ENCODE results near the gene THSD8. TPM values are rescaled to one million over a fixed set of nuclear protein-coding genes. Genes with fewer than 3 reads are reported as not detected.
A peak's percentile ranks its signal among the peaks of the same experiment; 100 is the strongest.

THSD8 gene
- total RNA-seq, 1 experiment from 2014 or later = 45.8 TPM

DNA sequence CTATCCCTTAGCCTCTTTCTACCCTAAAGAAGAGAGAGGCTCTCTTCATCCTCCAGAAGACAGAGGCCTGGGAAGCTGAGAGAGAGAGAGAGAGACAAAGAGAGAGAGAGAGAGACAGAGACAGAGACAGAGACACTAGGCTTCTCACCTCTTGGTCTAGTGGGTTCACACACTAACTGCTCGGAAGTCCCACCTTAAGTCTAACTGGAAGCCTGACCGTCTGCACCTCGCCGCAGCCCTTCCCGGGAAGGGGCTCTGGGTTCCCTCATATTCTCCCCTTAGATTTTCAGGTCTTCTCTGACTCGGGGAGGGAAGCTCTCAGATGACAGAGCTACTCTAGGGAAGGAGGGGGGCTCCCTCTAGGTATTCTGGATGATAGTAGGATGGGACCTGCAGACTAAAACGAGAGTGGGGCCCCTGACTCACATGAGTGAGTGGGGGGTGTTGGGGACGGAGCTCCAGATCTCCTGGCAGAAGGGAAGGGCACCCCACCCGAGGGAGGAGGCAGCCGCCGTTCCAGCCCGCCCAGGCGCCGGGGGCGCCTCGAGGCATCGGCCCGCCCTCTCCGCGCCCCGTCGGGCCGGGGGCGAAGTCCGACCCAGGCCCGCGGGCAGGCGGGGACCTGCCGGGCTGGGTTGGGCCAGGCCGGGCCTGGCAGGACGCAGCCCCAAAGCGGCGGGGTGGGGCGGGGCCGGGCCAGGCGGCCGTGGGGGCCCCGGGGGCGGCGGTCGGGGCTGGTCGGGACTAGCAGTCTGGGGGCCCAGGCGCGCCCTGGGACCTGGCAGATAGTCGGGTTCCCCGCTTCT lies 12.6 kb upstream of the THSD8 start:
- Histone ChIP-seq H3T11ph (ENCODE audit: low read length) (no peak overlapping the region), H2BK120ac (ENCODE audit: low read depth, low read length, poor library complexity, severe bottlenecking) (no peak overlapping the region), H3K79me1 (ENCODE audit: insufficient read depth, low read depth, low read length, poor library complexity, severe bottlenecking) (no peaks in the 10 kb centered on the region), H2AFZ (ENCODE audit: low read length) (no peak overlapping the region), H3K4me1 (ENCODE audit: insufficient read depth, low read length) (peaks cover 2% of the 10 kb centered on the region; the same call in 1 of the 2 replicates), H3K56ac (ENCODE audit: insufficient read length, low read depth, low read length) (no peak overlapping the region), H4K20me1 (ENCODE audit: control insufficient read depth, insufficient read depth, insufficient read length) (no peaks in the 10 kb centered on the region), H3K14ac (ENCODE audit: insufficient read depth, low read length) (peak overlapping the region; percentile 46; the same call in 1 of the 2 replicates), H3K9me3 (ENCODE audit: control insufficient read depth, low read depth, low read length) (no peaks in the 10 kb centered on the region), H3K27ac (ENCODE audit: insufficient read length, low read depth, low read length) (no peak overlapping the region), H4K8ac (replicated peaks; ENCODE audit: insufficient read length, low read depth, low read length) (no peak overlapping the region), H3K79me2 (ENCODE audit: insufficient read depth, low read length) (no peaks in the 10 kb centered on the region), H3K18ac (ENCODE audit: insufficient read length, low read depth, low read length) (peak overlapping the region; percentile 5), H3K4me2 (ENCODE audit: insufficient read depth, insufficient read length, low read length) (peak overlapping the region; percentile 48), H3K27me3 (ENCODE audit: insufficient read depth, low read length) (no peaks in the 10 kb centered on the region; the same call in 1 of the 2 replicates), H4K5ac (ENCODE audit: insufficient read length, low read depth, low read length) (no peak overlapping the region), H3K23ac (ENCODE audit: insufficient read length, low read depth, low read length) (no peak overlapping the region), H3K4ac (ENCODE audit: low read depth, low read length) (no peak overlapping the region), H2AK5ac (ENCODE audit: insufficient read length, low read length) (no peak overlapping the region), H2BK20ac (ENCODE audit: low read depth, low read length, poor library complexity, severe bottlenecking) (no peak overlapping the region), H3K23me2 (ENCODE audit: insufficient read length, low read depth, low read length, poor library complexity, severe bottlenecking) (peaks cover 37% of the 10 kb centered on the region), H2BK15ac (ENCODE audit: low read depth, low read length) (no peak overlapping the region), H2BK12ac (ENCODE audit: insufficient read length, low read depth, low read length) (no peak overlapping the region), H3K9ac (ENCODE audit: extremely low read depth, insufficient read length, low read length) (no peak overlapping the region), H2BK5ac (ENCODE audit: insufficient read length, low read length) (no peak overlapping the region), H4K91ac (ENCODE audit: insufficient read length, low read depth, low read length) (no peak overlapping the region)
- peaks cover 28 to 30% of the 10 kb centered on the region in 2 experiments for H3K4me1 Mint-ChIP-seq
- no peaks in the 10 kb centered on the region for H3K9me3 Mint-ChIP-seq
- DNase-seq = no peak
- peak overlapping the region; percentile 80 to 91 (median 83); a peak in 4 of 7 replicates for H3K27ac Mint-ChIP-seq
- WGBS (ENCODE audit: extremely low coverage, insufficient read length, low lambda C conversion rate) = no CpG with 5 or more reads among the region's 46 CpGs
- no peak for TF ChIP-seq CTCF (conservative IDR thresholded peaks at IDR 0.05)
- peak overlapping the region; percentile 66 to 84 for H3K4me3 Mint-ChIP-seq
- H3K27me3 Mint-ChIP-seq (ENCODE audit: low read depth) = peaks cover 6% of the 10 kb centered on the region
- H3K36me3 Mint-ChIP-seq (ENCODE audit: insufficient read depth in 1 of 3, low read depth in 3 of 3) = no peaks in the 10 kb centered on the region

Measured in H9 (cell line).